HUES6 (cell line): ENCODE results near the gene GMIP.
"Not testable (repeated sequence)": the region's sequence is repeated elsewhere in the genome, so short reads cannot be mapped to it uniquely, and the experiment has no call there.

Source experiments
- H3K27ac ChIP-seq: 2 replicates; pipeline ENCODE4 v1.7.0; 2013; ENCODE audit warnings: low read depth, mild to moderate bottlenecking, low read length, inconsistent platforms
- H3K27me3 ChIP-seq: 2 replicates; pipeline ENCODE4 v1.6.1; 2013; ENCODE audit warnings: low read length; ENCODE audit not compliant: control insufficient read depth, insufficient read depth
- H3K36me3 ChIP-seq: 2 replicates; pipeline ENCODE4 v1.6.1; 2013; ENCODE audit warnings: low read length; ENCODE audit not compliant: control insufficient read depth, insufficient read depth
- H3K4me1 ChIP-seq: 2 replicates; pipeline ENCODE4 v1.6.1; 2013; ENCODE audit warnings: low read length; ENCODE audit not compliant: control insufficient read depth, insufficient read depth
- H3K4me3 ChIP-seq: 2 replicates; pipeline ENCODE4 v1.5.1; 2013; ENCODE audit warnings: low read depth, low read length
- H3K9ac ChIP-seq: one replicate; pipeline ENCODE4 v1.6.1; 2013; ENCODE audit warnings: mild to moderate bottlenecking, low read length
- H3K9me3 ChIP-seq: 2 replicates; pipeline ENCODE4 v1.6.1; 2013; ENCODE audit warnings: low read depth, low read length; ENCODE audit not compliant: control insufficient read depth, insufficient read depth

Gene GMIP

DNA sequence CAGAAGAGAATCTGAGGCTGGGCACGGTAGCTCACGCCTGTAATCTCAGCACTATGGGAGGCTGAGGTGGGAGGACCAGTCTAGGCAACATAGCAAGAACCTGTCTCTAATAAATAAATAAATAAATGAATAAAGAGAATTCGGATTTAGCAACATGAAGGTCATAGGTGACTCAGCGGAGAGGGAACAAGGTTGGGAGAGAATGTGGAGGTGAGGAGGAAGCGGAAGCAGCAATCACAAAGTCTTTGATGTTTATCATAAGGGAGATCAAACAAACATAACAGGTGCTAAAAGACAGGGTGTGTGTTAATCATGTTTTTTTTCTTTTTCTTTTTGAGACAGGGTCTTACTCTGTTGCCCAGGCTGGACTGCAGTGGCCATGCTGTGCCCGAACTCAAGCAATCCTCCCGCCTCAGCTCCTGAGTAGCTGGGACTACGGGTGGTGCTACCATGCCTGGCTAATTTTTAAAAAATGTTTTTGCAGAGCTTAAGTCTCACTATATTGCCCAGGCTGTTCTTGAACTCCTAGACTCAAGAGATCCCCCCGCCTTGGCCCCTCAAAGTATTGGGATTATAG is 41.2 kb downstream of the GMIP start:
- no peak overlapping the region for H3K27ac ChIP-seq

DNA sequence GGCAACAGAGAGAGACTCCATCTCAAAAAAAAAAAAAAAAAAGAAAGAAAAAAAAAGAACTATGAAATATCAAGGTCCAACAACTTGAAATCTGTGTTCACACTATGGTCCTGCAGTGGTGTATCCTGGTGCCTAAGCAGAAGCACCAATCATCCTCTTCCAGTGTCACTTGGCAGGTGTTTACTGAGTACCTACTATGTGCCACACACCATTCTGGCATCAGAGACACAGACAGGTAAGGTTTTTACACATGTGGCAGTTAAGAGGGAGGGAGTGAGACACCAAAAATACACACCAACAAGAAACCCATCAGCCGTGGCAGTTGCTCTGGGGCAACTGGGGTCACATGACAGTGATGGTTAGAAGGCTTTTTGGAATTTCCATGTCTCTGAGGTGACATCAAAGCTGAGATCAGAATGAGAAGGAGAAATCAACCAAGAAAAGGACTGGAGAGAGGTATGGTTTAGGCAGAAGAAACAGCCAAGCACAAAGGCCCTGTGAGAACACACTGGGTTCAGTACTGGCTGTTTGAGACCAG is 42.6 kb downstream of the GMIP start:
- no peak overlapping the region for H3K4me3 ChIP-seq
- H3K9me3 ChIP-seq = no peaks in the 10 kb centered on the region
- H3K27me3 ChIP-seq = no peaks in the 10 kb centered on the region
- H3K9ac ChIP-seq = no peak overlapping the region
- H3K4me1 ChIP-seq = peaks cover 12% of the 10 kb centered on the region
- H3K36me3 ChIP-seq = no peaks in the 10 kb centered on the region
- no peak overlapping the region for H3K27ac ChIP-seq

More for the DNA sequence above, 41.2 kb downstream of the GMIP start:
- no peaks in the 10 kb centered on the region for H3K27me3 ChIP-seq
- no peaks in the 10 kb centered on the region for H3K9me3 ChIP-seq
- peaks cover 12% of the 10 kb centered on the region for H3K4me1 ChIP-seq
- H3K4me3 ChIP-seq = no peak overlapping the region
- H3K9ac ChIP-seq = no peak overlapping the region
- no peaks in the 10 kb centered on the region for H3K36me3 ChIP-seq

DNA sequence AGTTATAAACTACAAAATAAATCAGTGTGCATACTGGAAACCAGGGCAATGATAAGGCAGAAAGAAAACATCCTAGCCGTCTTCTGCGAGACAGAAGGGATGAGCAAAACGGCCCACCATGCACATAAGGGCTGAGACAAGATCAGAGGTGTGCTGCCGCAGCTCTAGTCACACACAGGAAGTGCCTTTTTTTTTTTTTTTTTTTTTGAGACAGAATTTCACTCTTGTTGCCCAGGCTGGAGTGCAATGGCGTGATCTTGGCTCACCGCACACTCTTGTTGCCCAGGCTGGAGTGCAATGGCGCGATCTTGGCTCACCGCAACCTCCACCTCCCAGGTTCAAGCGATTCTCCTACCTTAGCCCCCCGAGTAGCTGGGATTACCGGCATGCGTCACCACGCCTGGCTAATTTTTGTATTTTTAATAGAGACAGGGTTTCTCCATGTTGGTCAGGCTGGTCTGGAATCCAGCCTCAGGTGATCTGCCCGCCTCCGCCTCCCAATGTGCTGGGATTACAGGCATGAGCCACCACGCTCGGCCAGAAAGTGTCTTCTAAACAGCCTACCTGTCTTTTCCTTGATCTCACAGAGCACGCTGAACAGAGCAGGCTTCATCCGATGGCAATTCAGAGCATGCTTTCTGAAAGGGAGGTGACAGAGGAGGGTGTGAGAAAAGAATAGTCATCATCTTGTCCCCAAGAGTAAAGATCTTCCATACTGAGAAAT is 44.6 kb downstream of the GMIP start:
- not testable (repeated sequence) for H3K9ac ChIP-seq, H3K27me3 ChIP-seq, H3K9me3 ChIP-seq, H3K27ac ChIP-seq, H3K36me3 ChIP-seq, H3K4me3 ChIP-seq
- H3K4me1 ChIP-seq = peaks cover 15% of the 10 kb centered on the region

- Histone ChIP-seq H3K4me3 (no peak overlapping the region), H3K9ac (no peak overlapping the region), H3K36me3 (no peaks in the 10 kb centered on the region), H3K4me1 (peaks cover 13% of the 10 kb centered on the region), H3K9me3 (no peaks in the 10 kb centered on the region), H3K27me3 (no peaks in the 10 kb centered on the region), H3K27ac (no peak overlapping the region)
These were observed 45.6 kb downstream of the GMIP start for GRCh38 chr19:19597809-19598306.

- H3K27ac ChIP-seq = no peak overlapping the region
- H3K4me1 ChIP-seq = peaks cover 17% of the 10 kb centered on the region
- no peaks in the 10 kb centered on the region for H3K9me3 ChIP-seq
- H3K36me3 ChIP-seq = no peaks in the 10 kb centered on the region
- H3K27me3 ChIP-seq = no peaks in the 10 kb centered on the region
- no peak overlapping the region for H3K4me3 ChIP-seq
- no peak overlapping the region for H3K9ac ChIP-seq
These were observed 48.2 kb downstream of the GMIP start for GRCh38 chr19:19595171-19595701.

DNA sequence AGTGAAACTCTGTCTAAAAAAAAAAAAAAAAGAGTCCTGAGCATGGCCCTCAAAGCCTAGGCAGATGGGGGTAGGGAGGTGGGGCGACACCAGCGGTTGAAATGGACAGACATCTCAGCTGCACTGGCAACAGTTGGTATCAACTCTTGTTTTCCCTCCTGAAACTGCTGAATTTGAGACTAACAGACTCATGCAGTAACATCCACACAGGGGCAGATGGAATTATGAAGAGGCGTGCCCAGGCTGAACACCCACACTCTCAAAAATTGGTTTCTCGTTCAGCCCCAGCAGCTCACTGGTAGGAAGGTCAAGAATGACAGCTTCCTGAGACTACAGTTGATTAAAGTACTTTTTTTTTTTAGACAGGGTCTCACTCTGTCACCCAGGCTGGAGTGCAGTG is 49.1 kb downstream of the GMIP start:
- Histone ChIP-seq H3K27ac (no peak overlapping the region), H3K4me3 (no peak overlapping the region), H3K4me1 (peaks cover 17% of the 10 kb centered on the region), H3K9ac (no peak overlapping the region), H3K9me3 (no peaks in the 10 kb centered on the region), H3K36me3 (no peaks in the 10 kb centered on the region), H3K27me3 (no peaks in the 10 kb centered on the region)

DNA sequence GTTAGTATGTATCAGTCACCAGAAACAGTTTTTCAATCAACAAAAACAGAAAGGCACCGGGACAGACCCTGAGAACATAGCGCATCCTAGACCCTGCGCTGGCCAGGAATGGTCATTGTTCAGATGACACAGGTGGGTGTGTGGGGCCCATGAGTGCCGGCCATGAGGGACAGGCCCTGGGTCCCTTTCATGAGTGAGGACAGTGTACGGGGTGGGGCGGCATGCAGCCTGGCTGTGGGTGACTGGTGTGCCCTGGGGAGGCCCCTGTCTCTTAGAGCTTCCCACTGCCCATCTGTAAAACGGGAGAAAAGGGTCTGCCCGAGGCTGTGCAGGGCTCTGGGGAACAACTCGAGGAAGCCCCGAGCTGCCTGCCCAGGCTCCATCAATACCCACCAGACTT is 50.8 kb downstream of the GMIP start:
- Histone ChIP-seq H3K9ac (no peak overlapping the region), H3K9me3 (no peaks in the 10 kb centered on the region), H3K4me3 (no peak overlapping the region), H3K27ac (no peak overlapping the region), H3K27me3 (no peaks in the 10 kb centered on the region), H3K4me1 (peaks cover 17% of the 10 kb centered on the region), H3K36me3 (no peaks in the 10 kb centered on the region)

- no peaks in the 10 kb centered on the region for H3K27me3 ChIP-seq
- peaks cover 17% of the 10 kb centered on the region for H3K4me1 ChIP-seq
- peak overlapping the region; percentile 7; the same call in 1 of the 2 replicates for H3K4me3 ChIP-seq
- H3K36me3 ChIP-seq = no peaks in the 10 kb centered on the region
- no peaks in the 10 kb centered on the region for H3K9me3 ChIP-seq
- H3K9ac ChIP-seq = peak overlapping the region; percentile 49
- H3K27ac ChIP-seq = peak overlapping the region; percentile 57; the same call in 1 of the 2 replicates
These were observed 52.2 kb downstream of the GMIP start for GRCh38 chr19:19591133-19591825.

DNA sequence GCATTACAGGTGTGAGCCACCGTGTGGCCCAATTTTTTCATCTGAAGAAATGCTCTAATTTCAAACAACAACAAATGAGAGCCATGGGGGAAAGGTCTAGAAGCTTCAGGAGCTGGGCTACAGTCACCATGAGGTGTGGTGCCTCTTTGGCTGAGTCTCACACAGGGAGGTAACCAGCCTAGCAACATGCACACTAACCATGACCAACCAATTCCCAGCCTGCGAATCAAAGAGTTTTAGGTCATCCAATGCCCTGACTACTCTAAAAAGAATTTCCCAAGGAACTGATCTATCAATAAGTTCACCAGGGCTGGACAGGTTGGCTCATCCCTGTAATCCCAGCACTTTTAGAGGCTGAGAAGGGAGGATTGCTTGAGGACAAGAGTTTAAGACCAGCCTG is 54.9 kb downstream of the GMIP start:
- H3K27ac ChIP-seq = no peak overlapping the region
- no peak overlapping the region for H3K4me3 ChIP-seq
- H3K9me3 ChIP-seq = no peaks in the 10 kb centered on the region

DNA sequence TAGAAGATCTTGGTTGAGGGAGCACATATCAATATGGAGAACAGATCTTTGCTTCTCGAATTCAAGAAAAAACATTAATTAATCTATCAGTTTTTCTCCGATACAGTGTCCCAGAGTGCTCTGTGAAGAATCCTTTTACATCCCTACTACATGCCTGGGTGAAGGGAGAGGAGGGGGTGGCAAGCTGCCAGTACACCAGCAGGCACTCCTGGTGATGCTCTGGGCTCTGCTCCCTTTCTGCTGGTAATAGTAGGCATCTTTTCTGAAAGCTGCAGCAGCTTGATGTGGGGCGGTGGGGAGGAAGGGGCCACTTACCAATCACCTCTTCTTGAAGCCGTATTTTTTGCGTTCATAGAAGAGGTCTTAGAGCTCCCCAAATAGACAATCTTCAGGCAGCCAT is 55.7 kb downstream of the GMIP start:
- H3K4me3 ChIP-seq = no peak overlapping the region
- peaks cover 13% of the 10 kb centered on the region for H3K4me1 ChIP-seq

More for the DNA sequence above, 54.9 kb downstream of the GMIP start:
- no peaks in the 10 kb centered on the region for H3K27me3 ChIP-seq
- no peak overlapping the region for H3K9ac ChIP-seq
- H3K36me3 ChIP-seq = no peaks in the 10 kb centered on the region
- peaks cover 13% of the 10 kb centered on the region for H3K4me1 ChIP-seq

DNA sequence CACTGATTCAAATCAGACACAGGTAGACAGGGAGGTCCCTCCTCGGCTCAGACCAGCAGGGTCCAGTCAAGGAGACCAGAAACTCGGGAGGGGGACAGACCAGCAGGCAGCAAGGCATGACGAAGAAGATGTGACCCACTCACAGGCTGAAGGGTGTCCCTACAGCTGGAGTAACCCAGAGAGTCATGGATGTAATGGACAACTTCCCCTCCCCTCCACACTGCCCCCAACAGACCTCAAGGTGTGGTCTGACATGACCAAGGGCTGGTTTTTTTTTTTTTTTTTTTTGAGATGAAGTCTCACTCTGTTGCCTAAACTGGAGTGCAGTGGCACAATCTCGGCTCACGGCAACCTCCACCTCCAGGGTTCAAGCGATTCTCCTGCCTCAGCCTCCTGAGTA is 59.1 kb downstream of the GMIP start:
- Histone ChIP-seq H3K27ac (no peak overlapping the region), H3K9me3 (no peaks in the 10 kb centered on the region), H3K4me1 (no peaks in the 10 kb centered on the region), H3K9ac (no peak overlapping the region), H3K36me3 (no peaks in the 10 kb centered on the region), H3K27me3 (no peaks in the 10 kb centered on the region), H3K4me3 (no peak overlapping the region)

More for the DNA sequence above, 55.7 kb downstream of the GMIP start:
- no peaks in the 10 kb centered on the region for H3K36me3 ChIP-seq
- no peaks in the 10 kb centered on the region for H3K27me3 ChIP-seq
- no peaks in the 10 kb centered on the region for H3K9me3 ChIP-seq
- no peak overlapping the region for H3K27ac ChIP-seq
- H3K9ac ChIP-seq = no peak overlapping the region
